Activated gamma-delta T cell (primary cell): ENCODE data around the gene RBBP4.
"Not testable (repeated sequence)": the region's sequence is repeated elsewhere in the genome, so short reads cannot be mapped to it uniquely, and the experiment has no call there.

Experiments
- DNase-seq: peaks from one replicate; lab custom pipeline; 2025; lab: John Stamatoyannopoulos, UW
- total RNA-seq, 2 donors: gene quantifications; one replicate each; lab custom pipeline; 2026; lab: John Stamatoyannopoulos, UW

Gene RBBP4
- 203 to 209 reads per million in 2 donors for total RNA-seq

DNA sequence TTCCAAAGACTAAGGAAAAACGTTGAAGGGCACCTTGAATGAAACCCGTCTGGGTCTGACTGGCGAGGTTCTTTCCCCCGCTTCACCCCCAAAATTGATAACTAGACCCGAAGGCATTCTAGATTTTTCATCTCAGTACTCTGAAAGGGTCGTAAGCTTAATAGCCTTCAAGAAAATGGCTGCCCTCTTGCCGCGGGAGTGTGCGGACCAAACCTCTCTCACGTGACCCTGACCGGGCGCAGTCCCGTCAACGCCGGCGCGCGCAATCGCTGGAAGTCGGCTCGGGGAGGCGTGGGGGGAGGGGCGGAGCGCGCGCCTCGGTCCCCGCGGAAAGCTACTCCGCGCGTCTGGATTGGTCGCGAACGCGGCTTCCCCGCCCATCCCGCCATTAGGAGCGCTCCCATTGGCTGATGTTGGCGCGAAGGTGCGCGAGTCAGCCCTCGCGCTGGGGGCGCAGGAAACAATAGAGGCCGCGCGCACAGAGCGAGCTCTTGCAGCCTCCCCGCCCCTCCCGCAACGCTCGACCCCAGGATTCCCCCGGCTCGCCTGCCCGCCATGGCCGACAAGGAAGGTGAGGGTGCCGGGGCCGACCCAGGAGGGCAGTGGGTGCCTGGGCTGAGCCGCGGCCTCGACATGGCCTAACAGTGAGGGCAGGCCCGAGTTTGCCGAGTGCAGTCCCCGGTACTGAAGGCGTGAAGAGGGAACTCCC is at the start of gene RBBP4:
RBBP4 (plus strand) TSS at position 457 of the 709 bp plus-strand sequence; CDS start at position 556, 99 bp downstream.
- peak; percentile 97 for DNase-seq

- no peak for DNase-seq
Measured at GRCh38 chr1:32605711-32606424, 45.1 kb upstream of the RBBP4 start.

GRCh38 chr1:32606565-32607371 is 44.2 kb upstream of the RBBP4 start:
- DNase-seq: no peak

GRCh38 chr1:32609180-32609579 is 41.8 kb upstream of the RBBP4 start:
- no peak for DNase-seq

GRCh38 chr1:32611859-32612188 is 39.2 kb upstream of the RBBP4 start:
- no peak for DNase-seq

GRCh38 chr1:32612189-32612881 is 38.7 kb upstream of the RBBP4 start:
- peak; percentile 45 for DNase-seq

DNA sequence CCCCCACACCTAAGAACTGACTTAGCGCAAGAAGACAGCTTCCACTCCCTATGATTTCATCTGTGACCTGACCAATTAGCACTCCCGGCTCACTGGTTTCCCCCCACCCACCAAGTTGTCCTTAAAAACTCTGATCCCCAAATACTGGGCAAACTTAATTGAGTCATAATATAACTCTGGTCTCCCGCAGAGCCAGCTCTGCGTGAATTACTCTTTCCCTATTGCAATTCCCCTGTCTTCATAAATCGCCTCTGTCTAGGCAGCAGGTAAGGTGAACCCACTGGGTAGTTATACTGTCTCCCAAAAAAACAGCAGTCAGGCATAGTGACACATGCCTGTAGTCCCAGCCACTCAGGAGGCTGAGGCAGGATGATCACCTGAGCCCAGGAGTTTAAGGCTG is 37.5 kb upstream of the RBBP4 start:
- no peak for DNase-seq

GRCh38 chr1:32618673-32619221 is 32.3 kb upstream of the RBBP4 start:
- no peak for DNase-seq

DNA sequence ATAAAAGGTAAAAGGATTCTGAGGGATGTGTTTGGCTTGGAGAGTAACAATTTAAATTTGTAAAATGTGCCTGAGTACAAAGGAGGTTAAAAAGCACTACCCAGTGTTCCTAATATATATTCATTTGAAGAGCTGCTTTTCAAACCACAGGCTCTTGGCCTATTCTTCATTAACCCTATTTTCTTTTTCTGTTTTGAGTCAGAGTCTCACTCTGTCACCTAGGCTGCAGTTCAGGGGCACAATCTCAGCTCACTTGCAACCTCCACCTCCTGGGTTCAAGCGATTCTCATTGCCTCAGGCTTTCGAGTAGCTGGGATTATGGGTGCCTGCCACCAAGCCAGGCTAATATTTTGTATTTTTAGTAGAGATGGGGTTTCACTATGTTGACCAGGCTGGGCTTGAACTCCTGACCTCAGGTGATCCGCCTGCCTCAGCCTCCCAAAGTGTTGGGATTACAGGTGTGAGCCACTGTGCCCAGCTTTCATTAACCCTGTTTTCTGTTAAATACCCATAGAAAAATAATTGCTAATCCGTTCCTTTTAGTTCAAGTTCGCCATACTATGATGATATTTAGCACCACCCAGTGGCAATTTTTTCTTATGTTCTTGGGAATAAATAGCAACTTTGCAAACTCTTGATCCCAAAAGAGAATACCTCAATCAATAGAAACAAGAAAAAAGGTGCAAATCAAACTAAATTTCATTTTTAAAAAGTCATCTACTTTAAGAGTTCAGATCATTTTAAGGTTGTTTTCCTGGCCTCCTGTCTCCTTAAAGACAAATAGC is 31.1 kb upstream of the RBBP4 start:
- no peak for DNase-seq

DNA sequence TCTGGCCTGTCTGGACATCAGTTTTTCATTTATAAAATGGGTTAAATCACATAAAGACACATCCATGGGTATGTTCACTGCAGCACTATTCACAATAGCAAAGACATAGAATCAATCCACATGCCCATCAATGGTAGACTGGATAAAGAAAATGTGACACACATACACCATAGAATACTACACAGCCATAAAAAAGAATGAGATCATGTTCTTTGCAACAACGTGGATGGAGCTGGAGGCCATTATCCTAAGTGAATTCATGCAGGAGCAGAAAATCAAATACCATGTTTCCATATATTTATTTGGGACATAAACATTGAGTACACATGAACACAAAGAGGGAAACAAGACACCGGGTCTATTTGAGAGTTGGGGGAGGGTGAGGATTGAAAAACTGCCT is 28.8 kb upstream of the RBBP4 start:
- no peak for DNase-seq

DNA sequence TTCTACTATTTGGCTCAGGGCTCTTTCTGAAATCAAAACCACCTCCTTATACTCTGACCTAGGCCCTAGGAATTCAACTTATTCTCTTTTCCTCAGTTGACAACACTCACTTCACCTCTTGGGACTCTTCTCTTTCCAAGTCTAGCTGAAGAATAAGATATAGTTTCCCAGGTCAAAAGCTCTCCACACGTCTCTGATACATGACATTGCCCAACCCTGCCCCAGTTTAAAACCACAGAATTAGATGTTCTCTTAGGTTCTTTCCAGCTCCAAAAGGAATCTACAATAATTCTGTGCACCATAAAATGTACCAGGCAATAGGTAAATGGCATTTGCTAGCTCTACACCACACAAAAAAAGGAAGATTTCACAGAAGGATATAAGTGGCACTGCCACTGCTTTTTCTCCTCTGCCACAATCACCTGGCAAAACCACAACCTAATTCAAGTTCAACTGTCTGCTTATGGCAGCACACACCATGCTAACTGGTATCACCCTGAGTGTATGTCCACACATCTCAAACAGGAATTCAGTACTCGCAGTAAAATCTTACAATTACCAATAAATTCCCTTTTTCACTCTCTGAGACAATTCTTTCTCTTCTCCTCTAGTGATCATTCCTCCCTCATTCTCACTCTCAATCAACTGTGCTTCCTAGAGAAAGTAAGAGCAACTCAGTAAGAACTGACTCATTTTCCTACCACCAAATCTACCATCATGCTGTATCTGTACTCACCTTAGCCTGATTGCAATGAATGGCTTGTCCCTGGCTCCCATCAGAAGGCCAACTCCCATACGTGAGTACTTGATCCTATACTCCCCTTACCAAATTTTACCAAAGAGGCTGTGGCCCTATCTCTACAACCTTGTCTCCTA is 28.0 kb upstream of the RBBP4 start:
- DNase-seq: no peak

DNA sequence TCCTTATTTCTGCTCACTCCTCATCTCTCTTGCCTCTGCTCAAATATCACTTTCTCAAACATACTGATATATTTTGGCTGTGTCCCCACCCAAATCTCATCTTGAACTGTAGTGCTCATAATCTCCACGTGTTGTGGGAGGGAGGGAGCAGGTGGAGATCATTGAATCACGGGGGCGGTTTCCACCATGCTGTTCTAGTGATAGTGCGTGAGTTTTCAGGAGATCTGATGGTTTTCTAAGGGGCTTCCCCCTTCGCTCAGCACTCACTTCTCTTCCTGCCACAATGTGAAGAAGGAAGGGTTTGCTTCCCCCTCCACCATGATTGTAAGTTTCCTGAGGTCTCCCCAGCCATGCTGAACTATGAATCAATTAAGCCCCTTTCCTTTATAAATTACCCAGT is 27.2 kb upstream of the RBBP4 start:
- no peak for DNase-seq

DNA sequence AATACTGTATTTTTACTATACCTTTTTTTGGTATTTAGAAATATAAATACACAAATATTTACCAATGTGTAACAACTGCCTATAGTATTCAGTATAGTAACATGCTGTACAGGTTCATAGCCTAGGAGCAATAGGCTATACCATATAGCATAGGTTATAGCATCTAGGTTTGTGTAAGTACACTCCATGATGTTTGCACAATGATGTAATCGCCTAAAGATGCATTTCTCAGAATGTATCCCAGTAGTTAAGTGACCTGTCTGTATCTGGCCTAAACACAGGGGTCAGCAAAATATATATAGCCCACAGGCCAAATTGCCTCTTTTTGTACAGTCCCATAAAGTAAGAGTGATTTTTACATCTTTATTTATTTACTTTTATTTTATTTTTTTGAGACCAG is 24.8 kb upstream of the RBBP4 start:
- no peak for DNase-seq

GRCh38 chr1:32627596-32628162 is 23.3 kb upstream of the RBBP4 start:
- DNase-seq: no peak

DNA sequence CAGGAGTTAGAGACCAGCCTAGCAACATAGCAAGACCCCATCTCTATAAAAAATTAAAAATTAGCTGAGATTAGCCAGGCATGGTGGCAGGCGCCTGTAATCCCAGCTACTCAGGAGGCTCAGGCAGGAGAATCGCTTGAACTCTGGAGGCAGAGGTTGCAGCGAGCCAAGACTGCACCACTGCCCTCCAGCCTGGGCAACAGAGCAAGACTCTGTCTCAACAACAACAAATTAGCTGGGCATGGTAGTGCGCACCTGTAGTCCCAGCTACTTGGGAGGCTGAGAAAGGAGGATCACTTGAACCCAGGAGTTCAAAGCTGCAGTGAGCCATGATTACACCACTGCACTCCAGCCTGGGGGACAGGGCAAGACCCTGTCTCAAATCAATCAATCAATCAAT is 20.8 kb upstream of the RBBP4 start:
- DNase-seq: not testable (repeated sequence)

DNA sequence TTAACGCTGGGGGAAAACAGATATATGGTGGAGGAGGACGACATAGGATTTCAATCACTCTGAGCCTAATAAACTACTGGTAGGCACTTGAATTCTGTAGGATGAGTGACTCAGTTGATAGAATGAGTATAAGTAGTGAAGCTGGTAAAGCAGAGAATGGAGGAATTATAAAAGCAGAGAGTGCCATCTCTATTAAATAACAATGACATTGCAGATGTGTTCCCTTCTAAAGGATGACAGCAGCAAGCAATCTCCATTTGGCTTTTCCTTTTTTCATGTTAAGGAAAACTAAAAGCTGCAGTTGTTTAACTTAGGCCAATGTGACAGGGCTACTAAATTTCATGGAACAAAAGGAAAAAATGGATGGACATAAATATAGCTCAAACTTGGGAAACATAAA is 18.2 kb upstream of the RBBP4 start:
- DNase-seq: no peak

DNA sequence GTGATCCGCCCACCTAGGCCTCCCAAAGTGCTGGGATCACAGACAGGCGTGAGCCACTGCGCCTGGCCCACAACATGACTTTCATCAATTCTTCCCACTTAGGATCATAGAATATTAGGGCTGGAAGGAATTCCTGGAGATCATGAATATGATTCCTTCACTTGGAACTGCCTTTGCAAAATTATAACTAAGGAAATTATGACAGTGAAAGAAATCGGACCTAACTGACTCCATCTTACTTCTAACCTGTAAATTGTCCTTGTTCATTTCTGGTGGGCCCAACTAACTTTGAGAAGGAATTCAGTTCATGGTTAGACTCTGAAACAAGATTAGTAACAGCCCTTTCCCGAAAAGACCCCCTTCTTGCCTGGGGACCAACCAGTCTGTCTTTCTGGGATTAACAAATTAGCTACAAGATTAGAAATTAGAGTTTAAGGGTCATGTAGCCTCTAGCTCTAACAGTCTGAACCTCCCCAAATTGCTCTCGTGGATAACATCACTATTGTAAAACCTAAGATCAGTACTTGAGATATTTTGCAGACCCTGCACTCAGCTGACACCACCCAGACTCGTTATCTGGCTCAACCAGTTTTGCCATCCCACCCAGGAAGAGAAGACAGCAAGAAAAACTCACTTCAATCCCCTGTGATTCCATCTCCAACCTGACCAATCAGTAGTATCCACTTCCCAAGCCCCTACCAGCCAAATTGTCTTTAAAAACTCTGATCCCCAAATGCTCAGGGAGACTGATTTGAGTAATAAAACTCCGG is 15.3 kb upstream of the RBBP4 start:
- DNase-seq: no peak

GRCh38 chr1:32636914-32637645 is 13.9 kb upstream of the RBBP4 start:
- DNase-seq: no peak
